ENCODE data around the gene MYCBPAP. TPM values are rescaled to one million over a fixed set of nuclear protein-coding genes. Genes with fewer than 3 reads are reported as not detected.

The MYCBPAP gene
- total RNA-seq, 1 experiment from 2014 or later = not detected

DNA sequence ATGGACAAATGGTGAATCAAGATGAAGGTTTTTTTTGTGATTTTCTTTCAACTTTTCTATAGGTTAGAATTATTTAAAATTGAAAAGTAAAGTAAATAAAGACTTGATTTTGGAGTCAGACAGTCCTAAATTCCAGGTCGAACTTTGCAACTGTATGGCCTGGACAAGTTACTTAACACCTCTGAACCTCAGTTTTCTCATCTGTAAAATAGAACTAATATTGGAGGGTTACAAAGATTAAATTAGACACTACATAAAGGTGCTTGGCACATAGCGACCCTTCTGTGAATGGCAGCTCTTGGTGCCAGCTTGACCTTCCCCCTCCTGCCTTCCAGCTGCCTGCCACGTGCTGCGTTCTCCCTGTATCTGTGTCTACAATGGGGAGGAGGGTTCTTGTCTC is 26.6 kb upstream of the MYCBPAP start (continued):
- no peak for TF ChIP-seq SP1 (IDR thresholded peaks at IDR 0.05; ENCODE audit: low read depth)
- no peak for TF ChIP-seq EZH2phosphoT487 (IDR thresholded peaks at IDR 0.05; ENCODE audit: borderline replicate concordance)
- TF ChIP-seq CBX3 (IDR thresholded peaks at IDR 0.05; ENCODE audit: low read depth) = no peak
- TF ChIP-seq SIN3A (IDR thresholded peaks at IDR 0.05; ENCODE audit: low read depth) = no peak
- TF ChIP-seq EZH2 (IDR thresholded peaks at IDR 0.05) = no peak
- no peak for TF ChIP-seq TCF7L2 (IDR thresholded peaks at IDR 0.05; ENCODE audit: borderline replicate concordance, extremely low read depth, insufficient read depth, insufficient read length)
- TF ChIP-seq POLR2A (IDR thresholded peaks at IDR 0.05; ENCODE audit: borderline replicate concordance, extremely low read depth, insufficient read depth, insufficient read length) = no peak

DNA sequence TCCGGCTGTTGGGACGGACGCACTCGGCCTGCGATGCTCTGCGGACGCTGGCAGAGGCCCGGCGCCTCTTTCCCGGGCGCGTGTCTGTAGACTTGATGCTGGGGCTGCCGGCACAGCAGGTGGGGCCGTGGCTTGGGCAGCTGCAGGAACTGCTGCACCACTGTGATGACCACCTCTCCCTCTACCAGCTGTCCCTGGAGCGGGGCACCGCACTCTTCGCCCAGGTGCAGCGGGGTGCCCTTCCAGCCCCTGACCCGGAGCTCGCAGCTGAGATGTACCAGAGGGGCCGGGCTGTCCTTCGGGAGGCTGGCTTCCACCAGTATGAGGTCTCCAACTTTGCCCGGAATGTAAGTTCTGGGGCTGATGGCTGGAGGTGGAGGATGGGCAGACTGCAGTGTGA is 26.1 kb upstream of the MYCBPAP start:
- ATAC-seq = no peak
- peaks cover 21 to 44% of the 10 kb centered on the region in 2 experiments for H3K4me1 ChIP-seq (ENCODE audit: control insufficient read depth in 1 of 2, insufficient read depth in 2 of 2, low read length in 2 of 2)
- H3K9me2 ChIP-seq (ENCODE audit: insufficient read depth) = no peaks in the 10 kb centered on the region
- BruUV-seq (replicated peaks) = no TSS peak
- no peaks in the 10 kb centered on the region for H4K20me1 ChIP-seq (ENCODE audit: insufficient read depth)
- no peak for DNase-seq (ENCODE audit: low read depth, low spot score)
- peak overlapping the region; percentile 55; the same call in 1 of the 2 replicates for H3K9ac ChIP-seq (ENCODE audit: low read length)
- RAD21 ChIA-PET (ENCODE audit: low non-redundant PET in 1 of 2, low total read pairs in 2 of 2, uncharacterized antibody in 2 of 2, unreplicated experiment in 2 of 2) = interaction anchor here in 1 of 2 experiments (1.1 kb wide), 1 partner anchor 69 kb away, joined by 3 read pairs; no protein-coding TSS in a partner anchor
- no peak overlapping the region for H3K4me3 ChIP-seq (replicated peaks in 1 of 2; ENCODE audit: low read depth in 1 of 2, low read length in 2 of 2)
- H3K79me2 ChIP-seq (ENCODE audit: insufficient read depth, low read length) = peaks cover 26% of the 10 kb centered on the region
- no peaks in the 10 kb centered on the region for H3K27me3 ChIP-seq (ENCODE audit: insufficient read depth, low read length)
- no peaks in the 10 kb centered on the region for H3K9me3 ChIP-seq (ENCODE audit: control insufficient read depth in 1 of 2, insufficient read depth in 1 of 2, low read depth in 1 of 2, low read length in 2 of 2)
- peak overlapping the region; percentile 74 for H3K4me2 ChIP-seq (ENCODE audit: low read length)
- CTCF ChIA-PET = interaction anchor here (0.7 to 2.5 kb wide), 8 partner anchors 19 to 213 kb away, joined by 3 to 16 read pairs (median 3); no protein-coding TSS in a partner anchor
- H2AFZ ChIP-seq (ENCODE audit: low read depth, low read length, poor library complexity, severe bottlenecking) = no peak overlapping the region
- H3K36me3 ChIP-seq (ENCODE audit: control insufficient read depth in 1 of 2, insufficient read depth in 2 of 2, low read length in 2 of 2) = peaks cover 24 to 41% of the 10 kb centered on the region in 2 experiments
- intact Hi-C loops (cut with micrococcal nuclease) = loop anchor here (1.0 to 2.0 kb wide), 8 partner anchors 53 to 469 kb away; partner anchors contain the start of gene SPATA20
- H3K27ac ChIP-seq (ENCODE audit: low read depth, low read length) = peak overlapping the region; percentile 63
- POLR2A ChIA-PET = interaction anchor here (1.1 to 1.3 kb wide), 2 partner anchors 60 to 85 kb away, joined by 3 to 5 read pairs; partner anchors contain the start of gene LRRC59
- no peak for TF ChIP-seq POLR2A (IDR thresholded peaks at IDR 0.05; ENCODE audit: borderline replicate concordance, extremely low read depth, insufficient read depth, insufficient read length)
- TF ChIP-seq RAD21 (IDR thresholded peaks at IDR 0.05; ENCODE audit: low read depth) = no peak
- TF ChIP-seq ELF1 (IDR thresholded peaks at IDR 0.05; ENCODE audit: borderline replicate concordance, low read depth) = no peak
- TF ChIP-seq, protein P1, sequence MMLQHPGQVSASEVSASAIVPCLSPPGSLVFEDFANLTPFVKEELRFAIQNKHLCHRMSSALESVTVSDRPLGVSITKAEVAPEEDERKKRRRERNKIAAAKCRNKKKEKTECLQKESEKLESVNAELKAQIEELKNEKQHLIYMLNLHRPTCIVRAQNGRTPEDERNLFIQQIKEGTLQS (IDR thresholded peaks at IDR 0.05) = no peak
- TF ChIP-seq SIN3A (IDR thresholded peaks at IDR 0.05; ENCODE audit: low read depth) = no peak
- TF ChIP-seq, protein P2, sequence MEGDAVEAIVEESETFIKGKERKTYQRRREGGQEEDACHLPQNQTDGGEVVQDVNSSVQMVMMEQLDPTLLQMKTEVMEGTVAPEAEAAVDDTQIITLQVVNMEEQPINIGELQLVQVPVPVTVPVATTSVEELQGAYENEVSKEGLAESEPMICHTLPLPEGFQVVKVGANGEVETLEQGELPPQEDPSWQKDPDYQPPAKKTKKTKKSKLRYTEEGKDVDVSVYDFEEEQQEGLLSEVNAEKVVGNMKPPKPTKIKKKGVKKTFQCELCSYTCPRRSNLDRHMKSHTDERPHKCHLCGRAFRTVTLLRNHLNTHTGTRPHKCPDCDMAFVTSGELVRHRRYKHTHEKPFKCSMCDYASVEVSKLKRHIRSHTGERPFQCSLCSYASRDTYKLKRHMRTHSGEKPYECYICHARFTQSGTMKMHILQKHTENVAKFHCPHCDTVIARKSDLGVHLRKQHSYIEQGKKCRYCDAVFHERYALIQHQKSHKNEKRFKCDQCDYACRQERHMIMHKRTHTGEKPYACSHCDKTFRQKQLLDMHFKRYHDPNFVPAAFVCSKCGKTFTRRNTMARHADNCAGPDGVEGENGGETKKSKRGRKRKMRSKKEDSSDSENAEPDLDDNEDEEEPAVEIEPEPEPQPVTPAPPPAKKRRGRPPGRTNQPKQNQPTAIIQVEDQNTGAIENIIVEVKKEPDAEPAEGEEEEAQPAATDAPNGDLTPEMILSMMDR (IDR thresholded peaks at IDR 0.05 in 2 of 3, conservative IDR thresholded peaks at IDR 0.05 in 1 of 3; ENCODE audit: borderline replicate concordance in 1 of 3, insufficient read depth in 1 of 3, low read depth in 2 of 3, low read length in 2 of 3) = no peak
- TF ChIP-seq, protein P3, sequence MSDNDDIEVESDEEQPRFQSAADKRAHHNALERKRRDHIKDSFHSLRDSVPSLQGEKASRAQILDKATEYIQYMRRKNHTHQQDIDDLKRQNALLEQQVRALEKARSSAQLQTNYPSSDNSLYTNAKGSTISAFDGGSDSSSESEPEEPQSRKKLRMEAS (IDR thresholded peaks at IDR 0.05) = no peak
- TF ChIP-seq YY1 (IDR thresholded peaks at IDR 0.05; ENCODE audit: extremely low read depth, insufficient replicate concordance, low read depth, low read length) = no peak
- TF ChIP-seq CBX3 (IDR thresholded peaks at IDR 0.05; ENCODE audit: low read depth) = no peak
- no peak for TF ChIP-seq TCF7L2 (IDR thresholded peaks at IDR 0.05; ENCODE audit: borderline replicate concordance, extremely low read depth, insufficient read depth, insufficient read length)
- no peak for TF ChIP-seq ZNF274 (IDR thresholded peaks at IDR 0.05; ENCODE audit: low read depth, low read length)
- TF ChIP-seq, protein P4, sequence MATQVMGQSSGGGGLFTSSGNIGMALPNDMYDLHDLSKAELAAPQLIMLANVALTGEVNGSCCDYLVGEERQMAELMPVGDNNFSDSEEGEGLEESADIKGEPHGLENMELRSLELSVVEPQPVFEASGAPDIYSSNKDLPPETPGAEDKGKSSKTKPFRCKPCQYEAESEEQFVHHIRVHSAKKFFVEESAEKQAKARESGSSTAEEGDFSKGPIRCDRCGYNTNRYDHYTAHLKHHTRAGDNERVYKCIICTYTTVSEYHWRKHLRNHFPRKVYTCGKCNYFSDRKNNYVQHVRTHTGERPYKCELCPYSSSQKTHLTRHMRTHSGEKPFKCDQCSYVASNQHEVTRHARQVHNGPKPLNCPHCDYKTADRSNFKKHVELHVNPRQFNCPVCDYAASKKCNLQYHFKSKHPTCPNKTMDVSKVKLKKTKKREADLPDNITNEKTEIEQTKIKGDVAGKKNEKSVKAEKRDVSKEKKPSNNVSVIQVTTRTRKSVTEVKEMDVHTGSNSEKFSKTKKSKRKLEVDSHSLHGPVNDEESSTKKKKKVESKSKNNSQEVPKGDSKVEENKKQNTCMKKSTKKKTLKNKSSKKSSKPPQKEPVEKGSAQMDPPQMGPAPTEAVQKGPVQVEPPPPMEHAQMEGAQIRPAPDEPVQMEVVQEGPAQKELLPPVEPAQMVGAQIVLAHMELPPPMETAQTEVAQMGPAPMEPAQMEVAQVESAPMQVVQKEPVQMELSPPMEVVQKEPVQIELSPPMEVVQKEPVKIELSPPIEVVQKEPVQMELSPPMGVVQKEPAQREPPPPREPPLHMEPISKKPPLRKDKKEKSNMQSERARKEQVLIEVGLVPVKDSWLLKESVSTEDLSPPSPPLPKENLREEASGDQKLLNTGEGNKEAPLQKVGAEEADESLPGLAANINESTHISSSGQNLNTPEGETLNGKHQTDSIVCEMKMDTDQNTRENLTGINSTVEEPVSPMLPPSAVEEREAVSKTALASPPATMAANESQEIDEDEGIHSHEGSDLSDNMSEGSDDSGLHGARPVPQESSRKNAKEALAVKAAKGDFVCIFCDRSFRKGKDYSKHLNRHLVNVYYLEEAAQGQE (IDR thresholded peaks at IDR 0.05; ENCODE audit: low read depth) = no peak
- TF ChIP-seq EGR1 (IDR thresholded peaks at IDR 0.05; ENCODE audit: low read depth) = no peak
- TF ChIP-seq SP1 (IDR thresholded peaks at IDR 0.05; ENCODE audit: low read depth) = no peak
- TF ChIP-seq EZH2 (IDR thresholded peaks at IDR 0.05) = no peak
- no peak for TF ChIP-seq FOSL1 (IDR thresholded peaks at IDR 0.05; ENCODE audit: low read depth)
- no peak for TF ChIP-seq JUND (IDR thresholded peaks at IDR 0.05)
- TF ChIP-seq ZFX (IDR thresholded peaks at IDR 0.05) = no peak
- TF ChIP-seq EZH2phosphoT487 (IDR thresholded peaks at IDR 0.05; ENCODE audit: borderline replicate concordance) = no peak
